ENCODE data around the gene TDP1. TPM values are rescaled to one million over a fixed set of nuclear protein-coding genes. Genes with fewer than 3 reads are reported as not detected.

TDP1 gene
- total and polyA plus RNA-seq, 2 of the 13 experiments (the other 11 are each of a cell fraction or from before 2014, with no cell fraction given) = 16.4 to 31.2 TPM

GRCh38 chr14:90045616-90046015 lies 89.9 kb downstream of the TDP1 start:
- peak; percentile 53 for DNase-seq (ENCODE audit: low spot score)
- H3K4me2 ChIP-seq (ENCODE audit: low read depth, low read length) = no peak overlapping the region
- in situ Hi-C loops (cut with HindIII; ENCODE audit: extremely low pct_ligation_motif_present, low pct_unique_long_range_greater_than_20kb) = no loop called here
- no peaks in the 10 kb centered on the region for H4K20me1 ChIP-seq (ENCODE audit: insufficient read depth, low read length)
- ChIA-PET CTCF (ENCODE audit: low intra/inter-chr PET ratio, low total read pairs) (no interaction called here), POLR2A (no interaction called here)
- FAIRE-seq = no peak
- TF ChIP-seq ARID3A (IDR thresholded peaks at IDR 0.05; ENCODE audit: low read depth, low read length) = 0 out of 2 replicates have a peak, but pooled peaks have one; percentile 37
- peak in 1 of 2 experiments; percentile 49; a peak in 1 of 4 replicates for TF ChIP-seq NR2F1 (CRISPR knock-in tag; IDR thresholded peaks at IDR 0.05)
- no peak for TF ChIP-seq ZNF772 (CRISPR knock-in tag; IDR thresholded peaks at IDR 0.05)
- TF ChIP-seq, protein P1, sequence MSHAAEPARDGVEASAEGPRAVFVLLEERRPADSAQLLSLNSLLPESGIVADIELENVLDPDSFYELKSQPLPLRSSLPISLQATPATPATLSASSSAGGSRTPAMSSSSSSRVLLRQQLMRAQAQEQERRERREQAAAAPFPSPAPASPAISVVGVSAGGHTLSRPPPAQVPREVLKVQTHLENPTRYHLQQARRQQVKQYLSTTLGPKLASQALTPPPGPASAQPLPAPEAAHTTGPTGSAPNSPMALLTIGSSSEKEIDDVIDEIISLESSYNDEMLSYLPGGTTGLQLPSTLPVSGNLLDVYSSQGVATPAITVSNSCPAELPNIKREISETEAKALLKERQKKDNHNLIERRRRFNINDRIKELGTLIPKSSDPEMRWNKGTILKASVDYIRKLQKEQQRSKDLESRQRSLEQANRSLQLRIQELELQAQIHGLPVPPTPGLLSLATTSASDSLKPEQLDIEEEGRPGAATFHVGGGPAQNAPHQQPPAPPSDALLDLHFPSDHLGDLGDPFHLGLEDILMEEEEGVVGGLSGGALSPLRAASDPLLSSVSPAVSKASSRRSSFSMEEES (CRISPR knock-in tag; IDR thresholded peaks at IDR 0.05) = peak; percentile 50; the same call in 1 of the 2 replicates
- TF ChIP-seq FOXA1 (IDR thresholded peaks at IDR 0.05) = no peak
- peak; percentile 20; the same call in 1 of the 2 replicates for TF ChIP-seq FOXA1 (CRISPR knock-in tag; IDR thresholded peaks at IDR 0.05)
- 0 out of 2 replicates have a peak, but pooled peaks have one; percentile 44 for TF ChIP-seq NR2F6 (IDR thresholded peaks at IDR 0.05)
- TF ChIP-seq NR2F6 (CRISPR knock-in tag; IDR thresholded peaks at IDR 0.05) = no peak
- no peak for TF ChIP-seq BORCS8-MEF2B (CRISPR knock-in tag; IDR thresholded peaks at IDR 0.05)
- no TSS peak for BruUV-seq (replicated peaks)
- H3K4me3 ChIP-seq (replicated peaks in 1 of 3; ENCODE audit: insufficient read depth in 1 of 3, low read depth in 2 of 3, low read length in 3 of 3) = no peak overlapping the region
- peaks cover 13% of the 10 kb centered on the region for H3K4me1 ChIP-seq (ENCODE audit: insufficient read depth, low read length)
- 25% methylated on average over 2 of the region's 2 CpGs for WGBS (ENCODE audit: low lambda C conversion rate)
- H3K27ac ChIP-seq (ENCODE audit: extremely low read length, insufficient read depth, low read length) = no peak overlapping the region
- H3K36me3 ChIP-seq (replicated peaks in 1 of 2; ENCODE audit: control insufficient read depth in 1 of 2, insufficient read depth in 2 of 2, low read length in 2 of 2) = peaks cover 2 to 4% of the 10 kb centered on the region in 2 experiments; a peak in 3 of 5 replicates
- H3K9ac ChIP-seq (ENCODE audit: insufficient read depth, low read depth, low read length) = no peak overlapping the region
- ATAC-seq = peak; percentile 86
- H2AFZ ChIP-seq (ENCODE audit: low read length) = no peak overlapping the region
- no peaks in the 10 kb centered on the region for H3K79me2 ChIP-seq (ENCODE audit: insufficient read depth, low read length)
- intact Hi-C loops (cut with micrococcal nuclease; ENCODE audit: unreplicated experiment) = no loop called here
- H3K9me3 ChIP-seq (ENCODE audit: low read length) = no peaks in the 10 kb centered on the region
- no peaks in the 10 kb centered on the region for H3K27me3 ChIP-seq (ENCODE audit: control insufficient read depth in 1 of 2, insufficient read depth in 2 of 2, low read length in 2 of 2)

All from HepG2 (cell line).